Measurements from ENCODE around the gene BNIP1. TPM values are rescaled to one million over a fixed set of nuclear protein-coding genes. Genes with fewer than 3 reads are reported as not detected.

The BNIP1 gene
- total RNA-seq, 2 donors from 2014 or later = 11.4 to 17.2 TPM

DNA sequence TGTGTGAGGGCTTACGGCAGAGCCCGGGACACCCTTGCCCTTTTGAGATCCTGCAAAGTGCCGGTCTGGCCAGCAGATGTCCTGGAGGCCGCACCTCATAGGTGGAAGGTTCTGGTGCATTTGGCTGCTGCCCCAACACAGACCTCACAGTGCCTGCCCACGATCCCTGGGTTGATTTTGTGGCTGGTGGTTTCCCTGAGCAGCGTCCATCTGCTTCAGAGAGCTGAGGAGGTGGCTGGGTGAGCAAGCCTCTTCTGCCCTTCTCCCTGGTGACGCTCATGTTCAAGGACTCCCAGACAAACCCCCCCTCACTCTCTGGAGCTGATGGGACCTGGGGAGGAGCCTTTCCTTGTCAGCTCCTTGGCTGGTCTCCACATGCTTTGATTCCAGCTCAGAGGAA lies 18.9 kb downstream of the BNIP1 start:
- DNase-seq = no peak
- Histone ChIP-seq H3K4me3 (no peak overlapping the region), H3K9me3 (no peaks in the 10 kb centered on the region), H3K4me1 (no peaks in the 10 kb centered on the region), H3K27me3 (no peaks in the 10 kb centered on the region), H3K9ac (ENCODE audit: low read depth in 2 of 2, low read length in 2 of 2) (no peak overlapping the region), H3K27ac (no peak overlapping the region), H3K36me3 (no peaks in the 10 kb centered on the region)
- TF ChIP-seq, protein P1, sequence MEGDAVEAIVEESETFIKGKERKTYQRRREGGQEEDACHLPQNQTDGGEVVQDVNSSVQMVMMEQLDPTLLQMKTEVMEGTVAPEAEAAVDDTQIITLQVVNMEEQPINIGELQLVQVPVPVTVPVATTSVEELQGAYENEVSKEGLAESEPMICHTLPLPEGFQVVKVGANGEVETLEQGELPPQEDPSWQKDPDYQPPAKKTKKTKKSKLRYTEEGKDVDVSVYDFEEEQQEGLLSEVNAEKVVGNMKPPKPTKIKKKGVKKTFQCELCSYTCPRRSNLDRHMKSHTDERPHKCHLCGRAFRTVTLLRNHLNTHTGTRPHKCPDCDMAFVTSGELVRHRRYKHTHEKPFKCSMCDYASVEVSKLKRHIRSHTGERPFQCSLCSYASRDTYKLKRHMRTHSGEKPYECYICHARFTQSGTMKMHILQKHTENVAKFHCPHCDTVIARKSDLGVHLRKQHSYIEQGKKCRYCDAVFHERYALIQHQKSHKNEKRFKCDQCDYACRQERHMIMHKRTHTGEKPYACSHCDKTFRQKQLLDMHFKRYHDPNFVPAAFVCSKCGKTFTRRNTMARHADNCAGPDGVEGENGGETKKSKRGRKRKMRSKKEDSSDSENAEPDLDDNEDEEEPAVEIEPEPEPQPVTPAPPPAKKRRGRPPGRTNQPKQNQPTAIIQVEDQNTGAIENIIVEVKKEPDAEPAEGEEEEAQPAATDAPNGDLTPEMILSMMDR (IDR thresholded peaks at IDR 0.05) = no peak
- intact Hi-C loops (cut with DNase I) = no loop called here

DNA sequence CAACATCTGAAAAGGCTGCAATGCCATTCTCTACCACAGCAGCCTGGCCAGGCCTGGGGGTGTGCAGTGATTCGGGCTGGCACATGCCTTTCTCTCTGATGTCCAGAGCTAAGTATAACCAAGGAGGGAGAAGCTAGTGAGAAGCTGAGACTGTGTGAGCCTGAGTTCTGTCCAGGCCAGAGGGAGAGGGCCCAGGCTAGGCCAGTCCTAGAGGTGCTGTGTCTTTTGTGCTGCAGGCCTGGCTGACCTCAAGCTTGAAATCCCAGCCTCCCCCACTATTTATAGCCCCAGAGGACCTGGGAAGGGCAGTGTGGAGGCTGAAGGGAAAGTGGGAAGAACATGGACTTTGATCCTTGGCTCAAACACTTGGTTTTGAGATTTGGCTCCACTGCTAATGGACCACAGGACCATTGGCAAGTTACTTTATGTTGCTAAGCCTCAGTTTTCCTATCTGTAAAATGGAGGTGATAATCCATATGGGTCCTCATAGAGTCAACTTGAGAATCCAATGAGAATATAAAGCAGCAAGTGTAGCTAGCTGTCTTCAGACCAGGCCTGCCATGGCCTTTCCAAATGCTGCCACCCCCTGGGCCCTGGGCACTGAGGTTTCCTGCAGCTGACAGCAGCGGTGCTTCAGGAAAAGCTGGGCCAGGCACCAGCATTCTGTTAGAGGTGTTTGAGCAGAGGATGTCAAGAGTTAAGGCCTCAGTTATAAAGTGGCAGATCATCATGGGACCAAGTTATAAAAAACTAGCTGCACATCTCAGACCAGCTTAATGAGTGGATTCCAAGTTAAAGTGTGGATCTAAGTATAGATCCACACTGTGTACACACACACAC lies 21.1 kb downstream of the BNIP1 start:
- intact Hi-C loops (cut with DNase I) = no loop called here
- DNase-seq = no peak
- H3K9me3 ChIP-seq = no peaks in the 10 kb centered on the region
- no peak overlapping the region for H3K9ac ChIP-seq (ENCODE audit: low read depth in 2 of 2, low read length in 2 of 2)
- H3K36me3 ChIP-seq = no peaks in the 10 kb centered on the region
- H3K4me3 ChIP-seq = no peak overlapping the region
- no peaks in the 10 kb centered on the region for H3K27me3 ChIP-seq
- H3K27ac ChIP-seq = no peak overlapping the region
- TF ChIP-seq, protein P1 (IDR thresholded peaks at IDR 0.05) = no peak
- no peaks in the 10 kb centered on the region for H3K4me1 ChIP-seq

DNA sequence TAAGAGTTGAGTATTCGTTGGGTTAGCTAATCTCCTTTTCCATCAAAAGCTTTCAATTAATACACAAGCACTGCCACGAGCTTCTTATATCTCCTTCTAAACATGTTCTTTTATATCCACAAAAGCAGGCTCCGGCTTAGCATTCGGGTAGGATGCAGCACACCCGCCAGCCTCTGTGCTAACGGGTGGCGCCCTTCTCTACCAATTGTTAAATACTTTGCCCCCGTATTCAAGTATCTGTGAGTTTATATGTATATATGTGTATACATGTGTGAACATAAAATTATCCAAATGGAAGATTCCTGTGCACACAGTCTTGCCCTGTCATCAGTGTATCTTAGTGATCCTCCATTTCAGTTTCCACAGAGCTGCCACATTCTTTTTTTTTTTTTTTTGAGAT lies 27.8 kb downstream of the BNIP1 start:
- H3K9me3 ChIP-seq = no peaks in the 10 kb centered on the region
- H3K27me3 ChIP-seq = no peaks in the 10 kb centered on the region
- no peaks in the 10 kb centered on the region for H3K36me3 ChIP-seq
- TF ChIP-seq, protein P1 (IDR thresholded peaks at IDR 0.05) = no peak
- intact Hi-C loops (cut with DNase I) = no loop called here
- no peaks in the 10 kb centered on the region for H3K4me1 ChIP-seq
- no peak overlapping the region for H3K27ac ChIP-seq
- H3K9ac ChIP-seq (ENCODE audit: low read depth in 2 of 2, low read length in 2 of 2) = no peak overlapping the region
- no peak overlapping the region for H3K4me3 ChIP-seq
- DNase-seq = no peak

DNA sequence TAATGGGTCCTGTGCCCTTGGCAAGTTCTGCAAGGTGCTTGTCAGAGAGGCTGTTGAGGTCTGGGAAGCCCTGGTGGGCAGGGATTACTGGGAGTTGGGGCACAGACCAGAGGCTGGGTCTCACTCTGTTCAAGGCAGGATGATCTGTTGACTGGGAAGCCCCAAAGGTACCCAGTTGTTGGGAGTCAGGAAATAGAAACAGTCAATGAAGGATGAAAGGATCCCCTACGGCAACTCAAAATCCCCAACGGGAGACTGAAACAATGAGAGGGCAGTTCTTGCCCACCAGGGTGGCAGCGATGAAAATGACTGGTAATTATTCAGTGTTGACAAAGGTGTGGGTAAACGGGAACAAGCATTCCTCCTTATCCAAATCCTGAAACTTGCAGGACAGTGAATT lies 31.2 kb downstream of the BNIP1 start:
- H3K9me3 ChIP-seq = no peaks in the 10 kb centered on the region
- no peak for DNase-seq
- no peaks in the 10 kb centered on the region for H3K27me3 ChIP-seq
- H3K4me3 ChIP-seq = no peak overlapping the region
- intact Hi-C loops (cut with DNase I) = no loop called here
- no peaks in the 10 kb centered on the region for H3K4me1 ChIP-seq
- H3K27ac ChIP-seq = no peak overlapping the region
- TF ChIP-seq, protein P1 (IDR thresholded peaks at IDR 0.05) = no peak
- no peak overlapping the region for H3K9ac ChIP-seq (ENCODE audit: low read depth in 2 of 2, low read length in 2 of 2)
- no peaks in the 10 kb centered on the region for H3K36me3 ChIP-seq

DNA sequence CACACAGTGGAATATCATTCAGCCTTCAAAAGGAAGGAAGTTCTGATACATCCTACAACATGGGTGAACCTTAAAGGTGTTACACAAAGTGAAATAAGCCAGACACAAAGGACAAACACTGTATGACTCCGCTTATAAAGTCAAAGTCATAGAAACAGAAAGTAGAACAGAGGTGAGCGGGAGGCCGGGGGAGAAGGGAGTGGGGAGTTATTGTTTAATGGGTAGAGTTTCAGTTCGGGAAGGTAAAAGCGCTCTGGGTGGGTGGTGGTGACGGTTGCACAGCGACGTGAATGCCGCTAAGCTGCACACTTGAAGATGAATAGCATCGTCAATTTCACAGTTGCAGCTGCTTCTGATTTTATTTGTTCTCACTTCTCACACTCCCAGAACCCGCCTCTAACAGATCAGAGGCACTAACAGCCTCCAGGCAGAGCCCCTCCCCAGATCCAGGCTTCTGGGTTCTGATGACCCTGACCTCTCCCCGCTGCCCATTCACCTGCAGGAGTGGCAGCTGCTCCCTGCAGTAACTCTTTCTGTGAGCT lies 34.1 kb downstream of the BNIP1 start:
- TF ChIP-seq, protein P1 (IDR thresholded peaks at IDR 0.05) = no peak
- H3K4me3 ChIP-seq = no peak overlapping the region
- no peak overlapping the region for H3K9ac ChIP-seq (ENCODE audit: low read depth in 2 of 2, low read length in 2 of 2)
- no peaks in the 10 kb centered on the region for H3K36me3 ChIP-seq
- no peak for DNase-seq
- no peaks in the 10 kb centered on the region for H3K27me3 ChIP-seq
- no peaks in the 10 kb centered on the region for H3K9me3 ChIP-seq
- intact Hi-C loops (cut with DNase I) = no loop called here
- no peak overlapping the region for H3K27ac ChIP-seq
- no peaks in the 10 kb centered on the region for H3K4me1 ChIP-seq
